OCI-LY3 (cell line): ENCODE measurements around the gene LRFN4.

ENCODE experiments used
- H2AFZ ChIP-seq: fragments of 200-600, 300-600 bp; shearing (Covaris generic); 2 replicates; pipeline ENCODE4 v1.6.0; 2014; ENCODE audit warnings: antibody characterized with exemption, low read depth, low read length
- H3K27ac ChIP-seq: fragments of 200-600, 300-600 bp; sonication (generic); 2 replicates; pipeline ENCODE4 v1.5.1; 2014; ENCODE audit warnings: mild to moderate bottlenecking, low read length, moderate library complexity, mixed read lengths
- H3K27me3 ChIP-seq: fragments of 200-600, 300-600 bp; sonication (generic); 2 replicates; pipeline ENCODE4 v1.6.1; 2014; ENCODE audit warnings: low read depth, low read length, mixed read lengths
- H3K36me3 ChIP-seq: fragments of 200-600, 300-600 bp; sonication (generic); replicated peaks from 2 replicates; pipeline ENCODE3; 2014; ENCODE audit warnings: low read depth, low read length, mixed read lengths
- H3K4me1 ChIP-seq: fragments of 300-600, 200-600 bp; sonication (generic); 2 replicates; pipeline ENCODE4 v1.6.1; 2014; ENCODE audit warnings: low read length, mixed read lengths
- H3K4me2 ChIP-seq: fragments of 200-600, 300-600 bp; sonication (generic); 2 replicates; pipeline ENCODE4 v1.6.1; 2014; ENCODE audit warnings: low read length, mixed read lengths
- H3K4me3 ChIP-seq: fragments of 300-600, 200-600 bp; sonication (generic); 2 replicates; pipeline ENCODE4 v1.5.1; 2014; ENCODE audit warnings: antibody characterized with exemption, mild to moderate bottlenecking, low read length, moderate library complexity
- H3K79me2 ChIP-seq: fragments of 300-600, 200-600 bp; shearing (Covaris generic); 2 replicates; pipeline ENCODE4 v1.6.1; 2014; ENCODE audit warnings: mild to moderate bottlenecking, low read length, mixed read lengths
- H3K9ac ChIP-seq: fragments of 300-600, 200-600 bp; shearing (Covaris generic); 2 replicates; pipeline ENCODE4 v1.6.0; 2014; ENCODE audit warnings: mild to moderate bottlenecking, low read length, moderate library complexity
- H3K9me3 ChIP-seq: fragments of 200-600, 300-600 bp; shearing (Covaris generic); 2 replicates; pipeline ENCODE4 v1.6.1; 2014; ENCODE audit warnings: low read length, mixed read lengths; ENCODE audit not compliant: insufficient read depth
- H4K20me1 ChIP-seq: fragments of 200-600, 300-600 bp; sonication (generic); 2 replicates; pipeline ENCODE4 v1.6.1; 2016; ENCODE audit warnings: low read length, mixed read lengths; ENCODE audit not compliant: insufficient read depth
- CTCF ChIP-seq: fragments of 200-600, 300-600 bp; sonication (generic); IDR thresholded peaks from 2 replicates; pipeline ENCODE4 v1.5.1; 2014; ENCODE audit warnings: antibody characterized with exemption, low read length, low read depth
- EZH2phosphoT487 ChIP-seq: fragments of 200-600 bp; shearing (Covaris generic); IDR thresholded peaks from 2 replicates; pipeline ENCODE4 v1.6.1; 2018; ENCODE audit warnings: antibody characterized with exemption, mixed run types, low read depth

The LRFN4 gene

DNA sequence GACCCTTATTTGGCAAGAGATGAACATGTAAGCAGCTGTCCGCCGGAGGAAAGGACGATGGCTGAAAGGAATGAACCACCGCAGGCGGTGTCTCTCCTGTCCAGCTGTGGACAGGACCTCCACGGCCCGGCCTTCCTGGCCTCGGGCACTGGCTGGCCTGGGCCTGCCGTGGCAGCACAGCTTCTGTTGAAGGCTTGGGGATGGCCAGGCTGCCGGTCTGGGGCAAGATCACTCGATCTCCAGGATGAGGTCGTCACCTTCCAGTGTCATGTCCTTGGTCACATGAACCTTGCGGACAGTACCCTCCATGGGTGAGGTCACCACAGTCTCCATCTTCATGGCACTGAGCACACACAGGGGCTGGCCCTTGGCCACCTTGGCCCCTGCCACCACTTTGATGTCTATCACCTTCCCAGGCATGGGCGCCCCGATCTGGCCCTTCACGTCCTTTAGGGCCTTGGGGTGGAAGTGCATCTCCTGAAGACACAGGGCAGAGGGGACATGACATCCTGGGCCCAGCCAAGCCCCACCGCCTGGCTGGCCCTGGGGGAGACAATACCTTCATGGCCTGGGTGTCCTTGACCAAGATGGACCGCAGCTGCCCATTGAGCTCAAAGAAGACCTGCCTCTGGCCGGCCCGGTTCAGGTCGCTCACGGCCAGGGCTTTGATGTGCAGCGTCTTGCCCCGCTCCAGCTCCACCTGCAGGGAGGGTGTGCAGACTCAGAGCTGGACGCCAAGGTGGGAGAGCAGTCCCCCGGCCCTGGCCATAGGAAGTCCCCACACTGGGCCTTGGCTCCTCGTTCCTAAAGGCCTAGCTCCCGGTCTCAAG lies 8.0 kb upstream of the LRFN4 start:
- Histone ChIP-seq H3K9me3 (no peaks in the 10 kb centered on the region), H3K36me3 (peaks cover 7% of the 10 kb centered on the region)

DNA sequence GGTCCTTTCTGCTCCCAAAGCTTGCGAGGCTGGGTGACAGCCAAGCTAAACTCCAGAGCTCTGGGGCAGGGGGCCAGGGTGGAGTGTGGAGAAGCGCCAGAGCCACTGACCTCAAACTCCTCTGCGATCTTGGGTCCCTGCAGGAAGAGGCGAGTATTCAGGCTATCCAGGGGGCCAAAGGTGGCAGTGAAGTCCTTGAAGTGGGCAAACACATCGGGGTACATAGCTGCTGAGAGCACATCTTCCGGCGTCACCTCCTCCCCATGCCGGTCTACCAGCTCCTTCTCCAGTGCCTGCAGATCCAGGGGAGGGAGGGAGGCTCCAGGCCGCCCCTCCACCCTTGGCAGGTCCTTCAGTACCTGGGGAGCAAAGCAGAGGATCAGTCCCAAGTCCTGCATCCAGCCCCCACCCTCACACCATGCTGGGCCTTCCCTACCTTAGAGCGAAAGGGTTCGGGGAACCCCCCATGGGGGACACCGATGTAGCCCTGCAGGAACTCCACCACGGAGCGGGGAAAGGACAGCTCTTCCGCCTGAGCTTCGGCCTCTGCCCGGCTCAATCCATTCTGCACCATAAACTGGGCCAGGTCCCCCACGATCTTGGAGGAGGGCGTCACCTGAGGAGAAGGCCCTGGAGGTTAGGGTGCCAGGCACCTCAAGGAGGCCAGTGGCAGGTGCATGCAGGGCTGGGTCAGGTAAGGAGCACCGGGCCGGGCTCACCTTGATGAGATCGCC lies 7.2 kb upstream of the LRFN4 start:
- Histone ChIP-seq H3K27ac (no peak overlapping the region), H3K4me2 (no peak overlapping the region), H3K36me3 (peaks cover 7% of the 10 kb centered on the region), H2AFZ (no peak overlapping the region), H3K4me3 (no peak overlapping the region), H3K9ac (no peak overlapping the region), H3K9me3 (no peaks in the 10 kb centered on the region), H3K79me2 (peaks cover 6% of the 10 kb centered on the region), H4K20me1 (no peaks in the 10 kb centered on the region), H3K4me1 (peaks cover 13% of the 10 kb centered on the region), H3K27me3 (no peaks in the 10 kb centered on the region)
- no peak for TF ChIP-seq EZH2phosphoT487
- no peak for TF ChIP-seq CTCF

More for the DNA sequence above, 8.0 kb upstream of the LRFN4 start:
- Histone ChIP-seq H4K20me1 (no peaks in the 10 kb centered on the region), H3K79me2 (peaks cover 13% of the 10 kb centered on the region), H3K4me3 (no peak overlapping the region), H3K27ac (no peak overlapping the region), H3K27me3 (no peaks in the 10 kb centered on the region), H3K4me1 (peaks cover 21% of the 10 kb centered on the region), H3K4me2 (no peak overlapping the region), H3K9ac (no peak overlapping the region), H2AFZ (no peak overlapping the region)
- TF ChIP-seq EZH2phosphoT487, result no peak
- TF ChIP-seq CTCF, result no peak

GRCh38 chr11:66850235-66850587 lies 6.7 kb upstream of the LRFN4 start:
- H3K4me2 ChIP-seq, result no peak overlapping the region
- no peaks in the 10 kb centered on the region for H3K27me3 ChIP-seq
- peaks cover 3% of the 10 kb centered on the region for H3K36me3 ChIP-seq
- H2AFZ ChIP-seq, result no peak overlapping the region
- no peak overlapping the region for H3K4me3 ChIP-seq
- TF ChIP-seq EZH2phosphoT487, result no peak
- no peak for TF ChIP-seq CTCF
- no peak overlapping the region for H3K27ac ChIP-seq
- peaks cover under 1% of the 10 kb centered on the region; the same call in 1 of the 2 replicates for H3K79me2 ChIP-seq
- H4K20me1 ChIP-seq, result no peaks in the 10 kb centered on the region
- peaks cover 12% of the 10 kb centered on the region for H3K4me1 ChIP-seq
- no peaks in the 10 kb centered on the region for H3K9me3 ChIP-seq
- no peak overlapping the region for H3K9ac ChIP-seq

DNA sequence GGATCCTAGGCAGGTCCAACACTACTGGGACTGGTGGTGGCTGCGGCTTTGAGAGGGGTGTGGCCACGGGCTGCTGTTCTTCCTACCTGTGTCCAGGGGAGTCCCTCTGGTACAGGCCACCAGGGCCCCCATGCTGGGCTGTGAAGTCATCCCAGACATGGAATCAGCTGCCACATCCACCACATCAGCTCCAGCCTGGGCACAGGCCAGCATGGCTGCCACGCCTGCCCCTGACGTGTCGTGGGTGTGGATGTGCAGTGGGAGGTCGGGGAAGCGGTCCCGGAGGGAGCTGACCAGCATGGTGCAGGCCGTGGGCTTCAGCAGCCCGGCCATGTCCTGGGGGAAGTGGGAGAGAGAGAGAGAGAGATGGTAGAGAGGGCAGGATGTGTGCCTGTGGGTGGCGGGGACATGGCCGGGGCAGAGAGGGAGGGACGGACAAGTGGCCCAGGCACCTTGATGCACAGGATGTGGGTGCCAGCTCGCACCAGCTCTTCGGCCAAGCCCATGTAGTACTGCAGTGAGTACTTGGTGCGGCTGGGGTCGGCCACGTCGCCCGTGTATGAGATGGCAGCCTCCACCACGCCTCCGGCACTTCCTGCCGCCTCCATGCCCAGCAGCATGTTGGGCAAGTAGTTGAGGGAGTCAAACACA lies 6.2 kb upstream of the LRFN4 start:
- no peaks in the 10 kb centered on the region for H4K20me1 ChIP-seq
- H3K36me3 ChIP-seq, result peaks cover 2% of the 10 kb centered on the region
- H2AFZ ChIP-seq, result no peak overlapping the region
- H3K79me2 ChIP-seq, result no peaks in the 10 kb centered on the region
- H3K9ac ChIP-seq, result no peak overlapping the region
- peaks cover 15% of the 10 kb centered on the region for H3K4me1 ChIP-seq
- no peak overlapping the region for H3K4me3 ChIP-seq
- no peaks in the 10 kb centered on the region for H3K9me3 ChIP-seq
- H3K4me2 ChIP-seq, result no peak overlapping the region
- H3K27ac ChIP-seq, result no peak overlapping the region
- H3K27me3 ChIP-seq, result no peaks in the 10 kb centered on the region
- TF ChIP-seq CTCF, result no peak
- no peak for TF ChIP-seq EZH2phosphoT487
